ENCODE results near the gene TNFAIP8L3.
A peak's percentile ranks its signal among the peaks of the same experiment; 100 is the strongest.

The TNFAIP8L3 gene

GRCh38 chr15:51132384-51133139 lies 37.9 kb upstream of the TNFAIP8L3 start:
- TF ChIP-seq OSR1 (CRISPR knock-in tag; IDR thresholded peaks at IDR 0.05) (no peak), CSRNP3 (CRISPR knock-in tag; IDR thresholded peaks at IDR 0.05) (no peak), BACH2 (CRISPR knock-in tag; IDR thresholded peaks at IDR 0.05; ENCODE audit: borderline replicate concordance) (no peak), ZFP3 (CRISPR knock-in tag; IDR thresholded peaks at IDR 0.05) (no peak), ZC3H10 (CRISPR knock-in tag; IDR thresholded peaks at IDR 0.05) (no peak), POU6F1 (CRISPR knock-in tag; IDR thresholded peaks at IDR 0.05; ENCODE audit: borderline replicate concordance, low read depth) (no peak), SNAI2 (CRISPR knock-in tag; IDR thresholded peaks at IDR 0.05) (no peak), ZNF70 (CRISPR knock-in tag; IDR thresholded peaks at IDR 0.05) (no peak), ESRRG (CRISPR knock-in tag; IDR thresholded peaks at IDR 0.05) (no peak), ISL1 (CRISPR knock-in tag; IDR thresholded peaks at IDR 0.05) (no peak), GLIS3 (CRISPR knock-in tag; IDR thresholded peaks at IDR 0.05) (no peak), CSDC2 (CRISPR knock-in tag; IDR thresholded peaks at IDR 0.05) (no peak), PATZ1 (CRISPR knock-in tag; IDR thresholded peaks at IDR 0.05; ENCODE audit: borderline replicate concordance) (no peak), TSHZ2 (CRISPR knock-in tag; IDR thresholded peaks at IDR 0.05) (no peak), PPARA (CRISPR knock-in tag; IDR thresholded peaks at IDR 0.05; ENCODE audit: borderline replicate concordance) (no peak), ZFP30 (CRISPR knock-in tag; IDR thresholded peaks at IDR 0.05) (no peak), ZNF565 (CRISPR knock-in tag; conservative IDR thresholded peaks at IDR 0.05; ENCODE audit: low read depth) (no peak), CREB5 (CRISPR knock-in tag; IDR thresholded peaks at IDR 0.05; ENCODE audit: low read depth) (no peak)
- peak; percentile 90 for ATAC-seq

- TF ChIP-seq TSHZ2 (CRISPR knock-in tag; IDR thresholded peaks at IDR 0.05) (no peak), CSRNP3 (CRISPR knock-in tag; IDR thresholded peaks at IDR 0.05) (no peak), ZFP30 (CRISPR knock-in tag; IDR thresholded peaks at IDR 0.05) (no peak), ZFP3 (CRISPR knock-in tag; IDR thresholded peaks at IDR 0.05) (no peak), CREB5 (CRISPR knock-in tag; IDR thresholded peaks at IDR 0.05; ENCODE audit: low read depth) (no peak), ZNF70 (CRISPR knock-in tag; IDR thresholded peaks at IDR 0.05) (no peak), SNAI2 (CRISPR knock-in tag; IDR thresholded peaks at IDR 0.05) (no peak)
- ATAC-seq: no peak
Observed at GRCh38 chr15:51131596-51132290, 37.0 kb upstream of the TNFAIP8L3 start.

All from SK-N-SH treated with all-trans-retinoic acid at 6 μM for 48 hours (cell line).